ENCODE results near the gene PPEF1. TPM values are rescaled to one million over a fixed set of nuclear protein-coding genes. Genes with fewer than 3 reads are reported as not detected.

PPEF1 gene
- total RNA-seq, 1 experiment from 2014 or later = 0.54 TPM

DNA sequence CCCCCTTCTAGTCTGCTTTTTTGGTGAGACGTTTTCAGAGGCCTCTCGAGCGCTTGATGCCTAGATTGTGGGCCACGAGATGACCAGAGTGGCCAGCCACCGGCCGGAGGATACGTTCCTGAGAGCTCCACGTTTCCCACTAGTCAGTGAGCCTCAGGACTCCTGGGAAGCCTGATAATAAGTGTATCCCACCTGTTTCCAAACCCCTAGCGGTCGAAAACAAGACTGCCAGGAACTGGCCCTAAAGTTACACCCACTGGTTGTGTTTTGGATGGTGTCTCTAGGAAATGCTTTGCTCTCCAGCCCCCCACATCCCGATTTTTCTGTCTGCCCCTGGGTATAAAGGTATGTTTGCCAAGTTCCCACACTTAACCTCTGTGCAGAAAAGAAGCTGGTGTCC, 31.0 kb upstream of the PPEF1 start:
- peak; percentile 20 to 36 for DNase-seq
- ChIA-PET CTCF (interaction anchor here (0.8 kb wide), 1 partner anchor 57 kb away, joined by 3 read pairs; no protein-coding TSS in a partner anchor), POLR2A (interaction anchor here (0.7 to 1.4 kb wide), 2 partner anchors 154 to 209 kb away, joined by 4 to 5 read pairs; no protein-coding TSS in a partner anchor)
- no peaks in the 10 kb centered on the region for H3K36me3 ChIP-seq (ENCODE audit: control insufficient read depth, insufficient read depth, low read length)
- no peaks in the 10 kb centered on the region for H3K9me3 Mint-ChIP-seq (ENCODE audit: unreplicated experiment)
- H3K36me3 Mint-ChIP-seq (ENCODE audit: insufficient read depth, unreplicated experiment) = peaks cover 24% of the 10 kb centered on the region
- H3K27me3 Mint-ChIP-seq (ENCODE audit: insufficient read depth, unreplicated experiment) = no peaks in the 10 kb centered on the region
- peak overlapping the region; percentile 57 for H3K27ac Mint-ChIP-seq (ENCODE audit: unreplicated experiment)
- H3K4me3 Mint-ChIP-seq (ENCODE audit: unreplicated experiment) = peak overlapping the region; percentile 66
- no TSS peak for BruUV-seq (replicated peaks)
- H3K4me3 ChIP-seq (ENCODE audit: low read depth, low read length) = no peak overlapping the region
- intact Hi-C loops (cut with micrococcal nuclease; ENCODE audit: unreplicated experiment) = no loop called here
- H3K4me1 Mint-ChIP-seq (ENCODE audit: low read depth, unreplicated experiment) = peaks cover 6% of the 10 kb centered on the region
- no peak for TF ChIP-seq CTCF (IDR thresholded peaks at IDR 0.05; ENCODE audit: insufficient read depth in 1 of 2, low read depth in 1 of 2, low read length in 1 of 2, severe bottlenecking in 1 of 2, unreplicated experiment in 1 of 2)
- no peaks in the 10 kb centered on the region for H3K9me3 ChIP-seq
- no peaks in the 10 kb centered on the region for H3K27me3 ChIP-seq (replicated peaks; ENCODE audit: control insufficient read depth, insufficient read depth, low read length)
- H3K4me1 ChIP-seq = no peaks in the 10 kb centered on the region

DNA sequence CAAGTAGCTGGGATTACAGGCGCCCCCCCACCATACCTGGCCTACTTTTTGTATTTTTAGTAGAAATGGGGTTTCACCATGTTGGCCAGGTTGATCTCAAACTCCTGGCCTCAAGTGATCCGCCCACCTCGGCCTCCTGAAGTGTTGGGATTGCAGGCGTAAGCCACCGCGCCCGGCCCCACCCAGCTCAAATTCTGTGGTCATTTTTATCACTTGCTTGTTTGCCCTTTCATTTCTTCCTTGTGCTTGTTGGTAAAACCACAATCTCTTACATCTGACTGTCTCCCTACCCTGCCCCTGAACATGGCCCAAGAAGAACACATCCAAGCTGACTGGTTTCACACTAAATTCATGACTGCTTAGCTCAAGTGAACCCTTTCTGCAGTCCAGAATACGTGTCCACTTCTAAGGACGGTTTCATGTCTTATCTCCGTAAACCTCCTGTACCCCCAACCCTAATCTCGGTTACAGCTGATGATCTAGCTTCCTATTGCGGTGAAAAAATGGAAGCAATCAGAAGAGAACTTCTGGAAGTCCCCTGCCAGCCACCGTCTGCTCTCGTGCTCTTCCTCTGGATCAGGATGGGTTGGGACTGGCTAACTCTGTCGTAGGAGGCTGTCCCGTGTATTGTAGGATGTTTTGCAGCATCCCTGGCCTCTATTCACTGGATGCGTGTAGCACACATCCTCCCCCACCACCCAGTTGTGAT, 30.1 kb upstream of the PPEF1 start:
- BruUV-seq (replicated peaks) = no TSS peak
- H3K36me3 ChIP-seq (ENCODE audit: control insufficient read depth, insufficient read depth, low read length) = no peaks in the 10 kb centered on the region
- no peaks in the 10 kb centered on the region for H3K27me3 Mint-ChIP-seq (ENCODE audit: insufficient read depth, unreplicated experiment)
- H3K27me3 ChIP-seq (replicated peaks; ENCODE audit: control insufficient read depth, insufficient read depth, low read length) = no peaks in the 10 kb centered on the region
- no peaks in the 10 kb centered on the region for H3K9me3 Mint-ChIP-seq (ENCODE audit: unreplicated experiment)
- POLR2A ChIA-PET = interaction anchor here (1.4 kb wide), 1 partner anchor 208 kb away, joined by 4 read pairs; no protein-coding TSS in a partner anchor
- intact Hi-C loops (cut with micrococcal nuclease; ENCODE audit: unreplicated experiment) = no loop called here
- DNase-seq = peak in 1 of 2 experiments; percentile 14
- H3K9me3 ChIP-seq = no peaks in the 10 kb centered on the region
- H3K27ac Mint-ChIP-seq (ENCODE audit: unreplicated experiment) = peak overlapping the region; percentile 83
- TF ChIP-seq CTCF (IDR thresholded peaks at IDR 0.05; ENCODE audit: insufficient read depth in 1 of 2, low read depth in 1 of 2, low read length in 1 of 2, severe bottlenecking in 1 of 2, unreplicated experiment in 1 of 2) = no peak
- peaks cover 6% of the 10 kb centered on the region for H3K4me1 Mint-ChIP-seq (ENCODE audit: low read depth, unreplicated experiment)
- H3K4me3 ChIP-seq (ENCODE audit: low read depth, low read length) = no peak overlapping the region
- CTCF ChIA-PET = interaction anchor here (0.7 kb wide), 1 partner anchor 54 kb away, joined by 5 read pairs; no protein-coding TSS in a partner anchor
- H3K4me1 ChIP-seq = no peaks in the 10 kb centered on the region
- H3K36me3 Mint-ChIP-seq (ENCODE audit: insufficient read depth, unreplicated experiment) = peaks cover 24% of the 10 kb centered on the region
- no peak overlapping the region for H3K4me3 Mint-ChIP-seq (ENCODE audit: unreplicated experiment)

DNA sequence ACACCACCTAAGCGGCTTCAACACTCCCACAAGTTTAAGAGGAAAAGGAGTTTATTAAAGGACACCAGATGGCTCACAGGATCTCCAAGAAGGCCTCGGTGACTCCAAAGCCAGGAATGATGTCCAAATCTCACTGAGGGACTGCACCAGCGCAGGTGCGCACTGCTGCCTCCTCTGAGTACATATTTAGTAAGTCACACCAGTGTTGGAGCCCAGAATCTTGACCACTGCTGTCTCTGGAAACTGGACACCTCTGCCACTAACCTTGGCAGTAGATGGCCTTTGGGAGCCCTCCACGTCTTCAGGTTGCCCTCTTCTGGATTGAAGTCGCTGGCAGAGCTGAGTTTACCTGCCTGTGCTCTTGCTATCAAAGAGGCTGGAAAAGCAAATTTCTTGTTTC, 25.4 kb upstream of the PPEF1 start:
- H3K27me3 ChIP-seq (replicated peaks; ENCODE audit: control insufficient read depth, insufficient read depth, low read length) = no peaks in the 10 kb centered on the region
- no peaks in the 10 kb centered on the region for H3K36me3 ChIP-seq (ENCODE audit: control insufficient read depth, insufficient read depth, low read length)
- no peaks in the 10 kb centered on the region for H3K9me3 ChIP-seq
- Mint-ChIP-seq H3K36me3 (ENCODE audit: insufficient read depth, unreplicated experiment) (peaks cover 7% of the 10 kb centered on the region), H3K9me3 (ENCODE audit: unreplicated experiment) (no peaks in the 10 kb centered on the region), H3K4me3 (ENCODE audit: unreplicated experiment) (no peak overlapping the region), H3K4me1 (ENCODE audit: low read depth, unreplicated experiment) (peaks cover 6% of the 10 kb centered on the region), H3K27ac (ENCODE audit: unreplicated experiment) (no peak overlapping the region), H3K27me3 (ENCODE audit: insufficient read depth, unreplicated experiment) (no peaks in the 10 kb centered on the region)
- no peak overlapping the region for H3K4me3 ChIP-seq (ENCODE audit: low read depth, low read length)
- H3K4me1 ChIP-seq = no peaks in the 10 kb centered on the region
- TF ChIP-seq CTCF (IDR thresholded peaks at IDR 0.05; ENCODE audit: insufficient read depth in 1 of 2, low read depth in 1 of 2, low read length in 1 of 2, severe bottlenecking in 1 of 2, unreplicated experiment in 1 of 2) = no peak
- intact Hi-C loops (cut with micrococcal nuclease; ENCODE audit: unreplicated experiment) = no loop called here
- no TSS peak for BruUV-seq (replicated peaks)
- ChIA-PET CTCF (no interaction called here), POLR2A (no interaction called here)
- no peak for DNase-seq
